ENCODE data around the gene TMCC2. TPM values are rescaled to one million over a fixed set of nuclear protein-coding genes. Genes with fewer than 3 reads are reported as not detected.

TMCC2 gene
- total RNA-seq, 1 experiment from 2014 or later = 3.1 TPM

GRCh38 chr1:205259998-205260397, 32.3 kb downstream of the TMCC2 start:
- ChIA-PET POLR2A (no interaction called here), CTCF (interaction anchor here (0.8 to 1.5 kb wide), 3 partner anchors 16 to 198 kb away, joined by 3 to 6 read pairs (median 3); no protein-coding TSS in a partner anchor)
- TF ChIP-seq, protein P1, sequence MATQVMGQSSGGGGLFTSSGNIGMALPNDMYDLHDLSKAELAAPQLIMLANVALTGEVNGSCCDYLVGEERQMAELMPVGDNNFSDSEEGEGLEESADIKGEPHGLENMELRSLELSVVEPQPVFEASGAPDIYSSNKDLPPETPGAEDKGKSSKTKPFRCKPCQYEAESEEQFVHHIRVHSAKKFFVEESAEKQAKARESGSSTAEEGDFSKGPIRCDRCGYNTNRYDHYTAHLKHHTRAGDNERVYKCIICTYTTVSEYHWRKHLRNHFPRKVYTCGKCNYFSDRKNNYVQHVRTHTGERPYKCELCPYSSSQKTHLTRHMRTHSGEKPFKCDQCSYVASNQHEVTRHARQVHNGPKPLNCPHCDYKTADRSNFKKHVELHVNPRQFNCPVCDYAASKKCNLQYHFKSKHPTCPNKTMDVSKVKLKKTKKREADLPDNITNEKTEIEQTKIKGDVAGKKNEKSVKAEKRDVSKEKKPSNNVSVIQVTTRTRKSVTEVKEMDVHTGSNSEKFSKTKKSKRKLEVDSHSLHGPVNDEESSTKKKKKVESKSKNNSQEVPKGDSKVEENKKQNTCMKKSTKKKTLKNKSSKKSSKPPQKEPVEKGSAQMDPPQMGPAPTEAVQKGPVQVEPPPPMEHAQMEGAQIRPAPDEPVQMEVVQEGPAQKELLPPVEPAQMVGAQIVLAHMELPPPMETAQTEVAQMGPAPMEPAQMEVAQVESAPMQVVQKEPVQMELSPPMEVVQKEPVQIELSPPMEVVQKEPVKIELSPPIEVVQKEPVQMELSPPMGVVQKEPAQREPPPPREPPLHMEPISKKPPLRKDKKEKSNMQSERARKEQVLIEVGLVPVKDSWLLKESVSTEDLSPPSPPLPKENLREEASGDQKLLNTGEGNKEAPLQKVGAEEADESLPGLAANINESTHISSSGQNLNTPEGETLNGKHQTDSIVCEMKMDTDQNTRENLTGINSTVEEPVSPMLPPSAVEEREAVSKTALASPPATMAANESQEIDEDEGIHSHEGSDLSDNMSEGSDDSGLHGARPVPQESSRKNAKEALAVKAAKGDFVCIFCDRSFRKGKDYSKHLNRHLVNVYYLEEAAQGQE (IDR thresholded peaks at IDR 0.05; ENCODE audit: insufficient read depth in 1 of 2, low read depth in 2 of 2, low read length in 1 of 2) = no peak
- TF ChIP-seq POLR2AphosphoS5 (IDR thresholded peaks at IDR 0.05; ENCODE audit: low read depth, low read length) (no peak), TCF7L2 (IDR thresholded peaks at IDR 0.05; ENCODE audit: low read depth, low read length) (no peak), CTCF (IDR thresholded peaks at IDR 0.05) (no peak), SIN3A (IDR thresholded peaks at IDR 0.05; ENCODE audit: borderline replicate concordance, insufficient read depth, low read depth, low read length) (no peak)
- no peak for DNase-seq (ENCODE audit: low read depth, low spot score)
- H3K27me3 ChIP-seq (ENCODE audit: control insufficient read depth, insufficient read depth, low read length) = no peaks in the 10 kb centered on the region
- H3K9me3 ChIP-seq (ENCODE audit: control insufficient read depth, insufficient read depth, low read depth, low read length) = no peaks in the 10 kb centered on the region
- peaks cover 4% of the 10 kb centered on the region for H3K4me1 ChIP-seq (ENCODE audit: control insufficient read depth, insufficient read depth, low read length)
- no peak for ATAC-seq
- in situ Hi-C loops (cut with HindIII; ENCODE audit: low pct_unique_long_range_greater_than_20kb, low sequenced_read_pairs) = no loop called here
- H3K4me3 ChIP-seq (ENCODE audit: low read depth in 2 of 2, low read length in 2 of 2) = no peak overlapping the region
- no peaks in the 10 kb centered on the region for H3K36me3 ChIP-seq (ENCODE audit: control insufficient read depth, insufficient read depth, low read length)
- no peak overlapping the region for H3K27ac ChIP-seq (ENCODE audit: low read length)
- no TSS peak for BruUV-seq (replicated peaks)
- intact Hi-C loops (cut with micrococcal nuclease; ENCODE audit: unreplicated experiment) = loop anchor here (5.0 to 10.0 kb wide), 3 partner anchors 135 to 275 kb away; partner anchors contain the start of gene RBBP5

DNA sequence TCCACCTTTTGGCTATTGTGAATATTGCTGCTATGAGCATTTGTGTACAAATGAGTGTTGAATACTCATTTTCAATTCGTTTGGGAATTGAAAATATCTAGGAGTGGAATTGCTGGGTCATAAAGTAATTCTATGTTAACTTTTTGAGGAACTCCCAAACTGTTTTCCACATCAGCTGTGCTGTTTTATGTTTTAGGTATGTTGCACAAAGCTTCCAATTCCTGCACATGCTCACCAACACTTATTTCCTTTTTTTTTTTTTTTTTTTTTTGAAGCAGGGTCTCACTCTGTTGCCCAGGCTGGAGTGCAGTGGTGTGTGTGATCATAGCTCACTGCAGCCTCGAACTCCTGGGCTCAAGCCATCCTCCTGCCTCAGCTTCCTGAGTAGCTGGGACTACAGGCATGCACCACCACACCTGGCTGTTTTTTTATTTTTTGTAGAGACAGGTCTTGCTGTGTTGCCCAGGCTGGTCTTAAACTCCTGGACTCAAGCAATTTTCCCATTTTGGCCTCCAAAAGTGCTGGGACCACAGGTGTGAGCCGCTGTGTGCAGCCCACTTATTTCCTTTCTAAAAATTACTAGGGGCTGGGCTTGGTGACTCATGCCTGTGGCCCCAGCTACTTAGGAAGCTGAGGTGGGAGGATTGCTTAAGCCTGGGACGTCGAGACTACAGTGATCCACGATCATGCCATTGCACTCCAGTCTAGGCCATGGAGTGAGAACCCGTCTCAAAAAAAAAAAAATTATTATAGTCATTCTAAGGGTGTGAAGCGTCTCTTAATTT, 33.4 kb downstream of the TMCC2 start:
- no peak overlapping the region for H3K27ac ChIP-seq (ENCODE audit: low read length)
- no peak overlapping the region for H3K4me3 ChIP-seq (ENCODE audit: low read depth in 2 of 2, low read length in 2 of 2)
- no peak for DNase-seq (ENCODE audit: low read depth, low spot score)
- BruUV-seq (replicated peaks) = no TSS peak
- ATAC-seq = no peak
- POLR2A ChIA-PET = interaction anchor here (0.6 kb wide), 1 partner anchor 137 kb away, joined by 5 read pairs; no protein-coding TSS in a partner anchor
- CTCF ChIA-PET = interaction anchor here (0.6 to 1.1 kb wide), 3 partner anchors 27 to 78 kb away, joined by 3 to 6 read pairs (median 6); no protein-coding TSS in a partner anchor
- intact Hi-C loops (cut with micrococcal nuclease; ENCODE audit: unreplicated experiment) (no loop called here), in situ Hi-C loops (cut with HindIII; ENCODE audit: low pct_unique_long_range_greater_than_20kb, low sequenced_read_pairs) (no loop called here)
- TF ChIP-seq TCF7L2 (IDR thresholded peaks at IDR 0.05; ENCODE audit: low read depth, low read length) = no peak
- no peak for TF ChIP-seq SIN3A (IDR thresholded peaks at IDR 0.05; ENCODE audit: borderline replicate concordance, insufficient read depth, low read depth, low read length)
- TF ChIP-seq, protein P1 (IDR thresholded peaks at IDR 0.05; ENCODE audit: insufficient read depth in 1 of 2, low read depth in 2 of 2, low read length in 1 of 2) = no peak
- no peak for TF ChIP-seq POLR2AphosphoS5 (IDR thresholded peaks at IDR 0.05; ENCODE audit: low read depth, low read length)
- no peak for TF ChIP-seq CTCF (IDR thresholded peaks at IDR 0.05)
- H3K9me3 ChIP-seq (ENCODE audit: control insufficient read depth, insufficient read depth, low read depth, low read length) = no peaks in the 10 kb centered on the region
- no peaks in the 10 kb centered on the region for H3K36me3 ChIP-seq (ENCODE audit: control insufficient read depth, insufficient read depth, low read length)
- peaks cover 4% of the 10 kb centered on the region for H3K4me1 ChIP-seq (ENCODE audit: control insufficient read depth, insufficient read depth, low read length)
- no peaks in the 10 kb centered on the region for H3K27me3 ChIP-seq (ENCODE audit: control insufficient read depth, insufficient read depth, low read length)
